GM12873 (cell line): ENCODE measurements around the gene TMED4.

Experiments used
- TF ChIP-seq, protein P1 (sequence below): IDR thresholded peaks from 2 replicates; pipeline ENCODE4 v1.5.1; 2012; ENCODE audit warnings: low read depth, mild to moderate bottlenecking, moderate library complexity, low read length, control low read depth; ENCODE audit not compliant: insufficient read depth; ENCODE audit errors: missing control alignments

Gene TMED4

DNA sequence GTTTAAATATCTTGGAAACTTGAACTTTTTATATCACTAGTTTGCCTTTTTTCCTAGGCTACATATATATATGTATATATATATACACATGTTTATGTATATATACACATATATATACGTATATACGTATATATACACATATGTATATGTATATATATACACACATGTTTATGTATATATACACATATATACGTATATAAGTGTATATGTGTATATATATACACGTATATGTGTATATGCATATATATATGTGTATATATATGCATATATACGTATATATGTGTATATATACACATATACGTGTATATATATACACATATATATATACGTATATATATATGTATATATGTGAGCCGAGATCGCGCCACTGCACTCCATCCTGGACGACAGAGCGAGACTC lies 34.5 kb upstream of the TMED4 start:
- TF ChIP-seq, protein P1, sequence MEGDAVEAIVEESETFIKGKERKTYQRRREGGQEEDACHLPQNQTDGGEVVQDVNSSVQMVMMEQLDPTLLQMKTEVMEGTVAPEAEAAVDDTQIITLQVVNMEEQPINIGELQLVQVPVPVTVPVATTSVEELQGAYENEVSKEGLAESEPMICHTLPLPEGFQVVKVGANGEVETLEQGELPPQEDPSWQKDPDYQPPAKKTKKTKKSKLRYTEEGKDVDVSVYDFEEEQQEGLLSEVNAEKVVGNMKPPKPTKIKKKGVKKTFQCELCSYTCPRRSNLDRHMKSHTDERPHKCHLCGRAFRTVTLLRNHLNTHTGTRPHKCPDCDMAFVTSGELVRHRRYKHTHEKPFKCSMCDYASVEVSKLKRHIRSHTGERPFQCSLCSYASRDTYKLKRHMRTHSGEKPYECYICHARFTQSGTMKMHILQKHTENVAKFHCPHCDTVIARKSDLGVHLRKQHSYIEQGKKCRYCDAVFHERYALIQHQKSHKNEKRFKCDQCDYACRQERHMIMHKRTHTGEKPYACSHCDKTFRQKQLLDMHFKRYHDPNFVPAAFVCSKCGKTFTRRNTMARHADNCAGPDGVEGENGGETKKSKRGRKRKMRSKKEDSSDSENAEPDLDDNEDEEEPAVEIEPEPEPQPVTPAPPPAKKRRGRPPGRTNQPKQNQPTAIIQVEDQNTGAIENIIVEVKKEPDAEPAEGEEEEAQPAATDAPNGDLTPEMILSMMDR = no peak

DNA sequence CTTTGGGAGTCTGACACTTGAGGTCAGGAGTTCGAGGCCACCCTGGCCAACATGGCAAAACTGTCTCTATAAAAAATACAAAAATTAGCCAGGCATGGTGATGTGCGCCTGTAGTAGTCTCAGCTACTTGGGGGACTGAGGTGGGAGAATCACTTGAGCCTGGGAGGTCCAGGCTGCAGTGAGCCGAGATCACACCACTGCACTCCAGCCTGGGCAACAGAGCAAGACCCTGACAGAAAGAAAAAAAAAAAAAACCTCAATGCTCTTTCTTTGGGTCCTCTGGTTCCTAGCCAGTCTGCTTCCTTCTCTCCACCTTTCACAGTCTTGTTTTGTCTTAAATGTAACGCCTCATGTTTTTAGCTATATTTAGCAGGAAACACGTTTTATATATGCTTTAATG lies 33.8 kb upstream of the TMED4 start:
- TF ChIP-seq, protein P1 = no peak

DNA sequence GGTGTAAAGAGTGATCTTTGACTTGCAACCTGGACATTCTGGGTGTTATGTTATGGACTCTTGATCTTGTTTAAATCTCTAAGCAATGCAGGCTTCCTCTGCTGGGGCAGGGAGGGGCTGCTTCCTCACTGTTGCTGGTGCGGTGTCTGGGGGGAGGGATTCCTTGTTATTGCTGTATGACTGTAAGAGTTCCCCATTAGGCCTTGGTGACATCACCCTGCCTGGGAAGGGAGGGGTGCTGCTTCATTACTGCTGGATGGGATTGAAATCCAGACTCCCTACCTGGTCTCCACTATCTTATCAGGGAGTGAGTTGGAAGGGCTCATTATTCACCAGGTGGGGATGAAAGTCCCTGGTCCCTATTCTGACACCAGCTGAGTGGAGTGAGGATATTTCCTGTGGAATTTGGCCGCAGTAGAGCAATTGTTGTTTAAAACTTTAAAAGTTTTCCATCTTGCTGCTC lies 33.1 kb upstream of the TMED4 start:
- TF ChIP-seq, protein P1 = no peak

DNA sequence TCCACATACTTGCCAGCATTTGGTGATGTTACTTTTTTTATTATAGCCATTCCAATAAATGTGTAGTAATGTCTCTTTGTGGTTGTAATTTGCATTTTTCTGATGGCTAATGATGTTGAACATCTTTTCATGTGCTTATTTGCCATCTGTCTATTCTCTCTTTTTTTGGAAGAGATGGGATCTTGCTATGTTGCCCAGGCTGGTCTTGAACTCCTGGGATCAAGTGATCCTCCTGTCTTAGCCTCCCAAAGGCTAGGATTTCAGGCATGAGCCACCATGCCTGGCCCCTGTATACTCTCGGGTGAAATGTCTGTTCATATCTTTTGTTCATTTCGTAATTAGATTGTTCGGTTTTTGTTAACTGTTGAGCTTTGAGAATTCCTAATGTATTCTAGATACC lies 27.8 kb upstream of the TMED4 start:
- TF ChIP-seq, protein P1 = no peak

DNA sequence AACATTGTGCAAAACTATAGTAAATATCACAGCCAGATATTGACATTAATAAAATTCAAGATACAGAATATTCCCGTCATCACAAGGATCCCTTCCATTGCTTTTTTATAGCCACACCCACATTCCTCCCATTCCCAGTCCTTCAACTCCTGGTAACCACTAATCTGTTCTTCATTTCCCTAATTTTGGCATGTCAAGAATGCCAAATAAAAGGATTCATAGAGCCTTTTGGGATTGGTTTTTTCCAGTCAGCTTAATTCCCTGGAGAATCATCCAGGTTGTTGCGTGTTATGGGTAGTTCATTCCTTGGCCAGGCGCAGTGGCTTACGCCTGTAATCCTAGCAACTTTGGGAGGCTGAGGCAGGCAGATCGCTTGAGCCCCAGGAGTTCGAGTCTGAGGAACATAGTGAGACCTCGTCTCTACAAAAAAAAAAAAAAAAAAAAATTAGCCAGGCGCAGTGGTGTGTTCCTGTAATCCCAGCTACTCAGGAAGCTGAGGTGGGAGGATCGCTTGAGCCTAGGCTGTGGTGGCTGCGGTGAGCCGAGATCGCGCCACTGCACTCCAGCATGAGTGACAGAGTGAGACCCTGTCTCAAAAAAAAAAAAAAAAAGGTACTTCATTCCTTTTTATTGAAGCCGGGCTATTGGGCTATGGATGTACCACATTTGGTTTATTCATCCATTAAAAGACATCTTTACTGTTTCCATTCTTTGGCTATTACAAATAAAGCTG lies 27.1 kb upstream of the TMED4 start:
- TF ChIP-seq, protein P1 = no peak

DNA sequence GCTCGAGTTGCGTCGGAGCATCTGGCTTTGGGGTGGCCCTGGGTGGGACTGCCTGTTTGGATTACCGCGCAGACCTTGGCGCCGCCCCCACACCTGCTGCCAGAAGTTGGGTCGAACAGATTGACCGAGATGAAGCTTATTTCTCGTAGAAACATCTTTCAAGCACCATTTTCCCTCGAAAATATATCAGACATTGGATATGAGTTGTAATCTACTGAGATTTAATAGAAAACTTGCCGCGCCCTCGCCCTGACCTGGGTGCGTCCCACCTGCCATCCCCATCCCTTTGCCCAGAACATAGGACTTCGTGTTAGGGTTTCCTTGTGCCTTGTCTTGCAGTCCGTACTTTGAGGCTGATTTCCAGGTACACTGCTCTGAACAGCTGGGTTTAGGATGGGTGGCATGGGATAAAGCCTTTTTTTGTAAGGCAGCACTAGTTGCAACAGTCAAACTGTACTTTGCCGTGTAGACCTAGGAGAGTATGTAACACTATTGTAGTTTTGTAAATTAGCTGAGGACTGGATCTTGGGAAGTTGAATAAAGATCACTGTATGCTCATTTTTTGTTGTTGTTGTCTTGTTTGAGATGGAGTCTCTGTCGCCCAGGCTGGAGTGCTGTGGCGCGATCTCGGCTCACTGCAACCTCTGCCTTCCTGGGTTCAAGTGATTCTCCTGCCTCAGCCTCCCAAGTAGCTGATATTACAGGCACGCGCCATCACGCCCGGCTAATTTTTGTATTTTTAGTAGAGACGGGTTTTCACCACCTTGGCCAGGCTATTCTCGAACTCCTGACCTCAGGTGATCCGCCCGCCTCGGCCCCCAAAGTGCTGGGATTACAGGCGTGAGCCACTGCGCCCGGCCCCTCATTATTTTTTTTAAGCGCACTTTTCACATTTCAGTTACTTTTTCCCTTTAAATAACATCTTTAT lies 25.4 kb upstream of the TMED4 start:
- TF ChIP-seq, protein P1 = no peak
